GM19463 (cell line): ENCODE data around the gene FAM151A.

Experiments
- ATAC-seq: cut with Tn5 transposase; IDR thresholded peaks from one replicate; pipeline ENCODE4 v1.9.1; 2021; ENCODE audit warnings: mild to moderate bottlenecking, moderate library complexity; ENCODE audit not compliant: unreplicated experiment

The FAM151A gene

DNA sequence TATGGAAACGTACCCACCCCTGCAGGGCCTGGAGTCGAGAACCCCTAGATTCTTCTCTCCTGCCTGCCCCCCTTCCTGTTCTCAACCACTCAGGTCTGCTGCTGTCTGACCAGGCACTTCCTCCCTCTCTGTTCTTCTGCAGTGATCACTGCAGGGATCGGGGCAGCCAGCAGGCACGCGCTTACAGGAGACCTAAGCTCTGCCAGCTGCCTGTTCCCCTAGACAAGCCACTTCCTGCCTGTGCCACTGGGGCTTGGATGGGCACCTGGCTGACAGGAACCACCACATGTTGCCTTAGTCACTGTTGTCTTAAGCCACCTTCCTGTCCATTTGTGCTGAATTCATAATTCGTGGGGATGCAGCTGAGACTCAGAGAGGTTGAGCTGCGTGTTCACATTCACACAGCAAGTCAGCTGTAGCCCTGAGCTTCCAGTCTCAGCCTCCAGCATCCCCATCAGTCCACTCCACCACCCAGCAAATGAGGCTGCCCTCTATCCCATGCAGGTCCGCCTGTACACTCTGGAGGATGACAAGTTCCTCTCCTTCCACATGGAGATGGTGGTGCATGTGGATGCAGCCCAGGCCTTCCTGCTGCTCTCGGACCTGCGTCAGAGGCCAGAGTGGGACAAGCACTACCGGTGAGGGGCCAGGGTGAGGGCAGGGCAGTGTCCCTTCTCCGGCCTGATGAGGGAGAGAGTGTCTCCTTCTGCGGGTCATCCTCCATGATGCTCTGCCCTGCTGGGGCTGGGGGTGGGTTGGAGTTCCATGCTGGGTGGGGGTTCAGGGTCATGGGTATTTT is 18.6 kb downstream of the FAM151A start:
- no peak for ATAC-seq

DNA sequence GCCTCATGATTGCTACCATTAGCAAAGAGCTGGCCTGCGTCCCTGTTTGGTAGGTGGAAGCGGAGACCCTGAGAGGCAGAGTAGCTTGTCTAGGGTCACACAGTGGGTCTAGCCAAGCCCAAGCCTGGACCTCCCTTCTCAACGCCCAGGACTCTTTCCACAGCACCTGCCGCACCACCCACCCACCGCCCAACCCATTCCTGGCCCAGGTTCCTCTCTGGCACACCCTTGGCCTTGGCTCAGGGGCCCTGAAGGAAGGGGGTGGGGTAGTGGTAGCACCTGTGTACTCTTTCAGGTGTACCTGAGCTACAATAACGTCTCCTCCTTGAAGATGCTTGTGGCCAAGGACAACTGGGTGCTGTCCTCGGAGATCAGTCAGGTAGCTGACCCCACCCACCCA is 19.3 kb downstream of the FAM151A start:
- ATAC-seq, result no peak

- no peak for ATAC-seq
Observed at GRCh38 chr1:54603241-54603640, 20.1 kb downstream of the FAM151A start.

- no peak for ATAC-seq
Observed at GRCh38 chr1:54602554-54602953, 20.8 kb downstream of the FAM151A start.

DNA sequence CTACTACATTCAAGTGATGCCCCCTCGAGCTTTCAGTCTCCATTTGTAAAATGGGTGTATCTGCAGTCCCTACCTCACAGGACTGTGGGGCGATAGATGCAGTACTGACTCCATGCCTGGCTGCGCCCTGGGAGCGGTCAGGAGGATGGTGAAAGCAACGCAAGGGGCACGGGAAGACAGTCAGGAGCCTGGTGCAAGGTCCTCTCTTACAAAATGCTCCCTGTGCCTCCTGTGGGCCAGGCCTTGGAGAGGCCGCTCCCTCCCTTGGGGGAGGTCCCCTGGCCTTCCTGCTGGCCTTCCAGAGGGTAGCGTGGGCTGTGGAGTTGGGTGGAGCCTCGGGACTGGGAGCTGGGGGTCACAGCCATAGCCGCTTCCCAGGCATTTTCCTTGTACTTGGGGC is 21.6 kb downstream of the FAM151A start:
- ATAC-seq, result no peak

DNA sequence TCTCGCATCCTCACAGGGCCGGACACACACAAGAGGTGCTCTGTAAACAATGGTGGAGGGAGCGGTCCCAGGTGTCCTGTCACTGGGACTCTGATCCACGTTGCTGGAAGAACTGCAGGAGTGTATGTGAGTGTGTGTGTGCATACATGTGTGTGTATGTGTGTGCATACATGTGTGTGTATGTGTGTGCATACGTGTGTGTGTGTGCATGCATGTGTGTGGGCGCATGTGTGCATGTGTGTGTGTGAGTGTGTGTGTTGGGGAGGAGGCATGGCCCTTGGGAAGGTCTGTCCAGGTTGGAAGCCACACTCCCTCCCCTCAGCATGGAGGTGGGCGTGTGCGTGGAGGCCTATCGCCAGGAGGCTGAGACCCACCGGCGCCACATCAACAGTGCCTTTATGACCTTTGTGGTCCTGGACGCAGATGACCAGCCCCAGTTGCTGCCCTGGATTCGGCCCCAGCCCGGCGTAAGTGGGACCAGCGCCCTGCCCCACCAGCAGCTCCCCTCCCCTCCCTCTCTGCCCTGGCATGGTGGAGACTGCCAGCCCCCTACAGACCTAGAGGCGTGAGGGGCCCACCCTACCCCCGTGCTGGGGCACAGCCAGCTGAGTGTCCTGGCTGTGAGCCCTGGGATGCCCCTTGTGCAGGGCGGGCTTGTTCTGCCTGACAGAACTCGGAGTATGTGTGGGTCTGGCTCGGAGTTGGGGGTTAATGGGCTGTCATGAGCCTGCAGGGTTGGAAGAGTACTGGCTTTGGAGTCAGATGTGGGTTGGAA is 22.2 kb downstream of the FAM151A start:
- no peak for ATAC-seq

GRCh38 chr1:54599211-54599823 is 24.0 kb downstream of the FAM151A start:
- ATAC-seq, result no peak

- no peak for ATAC-seq
Observed at GRCh38 chr1:54597455-54598030, 25.8 kb downstream of the FAM151A start.

DNA sequence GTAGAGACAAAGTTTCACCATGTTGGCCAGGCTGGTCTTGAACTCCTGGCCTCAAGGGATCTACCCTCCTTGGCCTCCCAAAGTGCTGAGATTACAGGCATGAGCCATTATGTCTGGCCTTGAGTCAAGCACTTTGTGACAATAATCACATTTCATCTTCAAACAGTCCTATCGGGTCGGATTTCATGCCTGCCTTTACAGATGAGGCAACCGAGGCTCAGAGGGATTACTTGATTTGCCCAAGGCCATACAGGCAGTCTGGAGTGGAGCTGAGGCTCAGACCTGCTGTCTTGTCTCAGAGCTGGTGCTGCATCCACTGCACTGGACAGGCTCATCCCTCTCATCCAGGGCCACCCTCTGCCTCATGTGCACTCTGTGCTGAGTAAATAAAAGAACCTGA is 26.6 kb downstream of the FAM151A start:
- ATAC-seq, result no peak

DNA sequence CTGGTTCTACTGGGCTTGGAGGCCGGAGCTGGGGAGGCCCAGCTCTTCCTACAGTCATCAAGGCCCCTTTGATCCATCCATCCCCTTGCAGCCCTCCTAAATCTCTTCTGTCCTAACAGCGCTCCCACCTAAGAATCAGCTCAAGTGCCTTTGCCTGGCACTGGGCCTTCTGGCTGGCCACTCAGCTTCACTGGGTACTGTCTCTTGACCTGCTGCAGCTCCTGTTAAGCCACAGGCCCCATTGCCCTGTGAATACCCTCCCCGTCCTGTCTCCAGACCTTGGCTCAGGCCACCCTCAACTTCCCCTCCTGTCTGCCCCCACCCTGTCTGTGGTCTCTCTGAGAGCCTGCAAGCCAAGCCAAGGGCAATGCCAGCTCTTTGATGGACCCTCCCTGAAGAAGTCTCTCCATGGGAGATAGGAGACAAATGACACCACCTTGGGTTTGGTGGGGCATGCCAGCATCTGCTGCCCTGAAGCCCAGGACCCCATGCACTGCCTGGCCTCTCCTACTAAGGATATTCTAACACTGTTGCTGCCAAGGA is 27.3 kb downstream of the FAM151A start:
- no peak for ATAC-seq

- ATAC-seq, result no peak
Observed at GRCh38 chr1:54594463-54594862, 28.9 kb downstream of the FAM151A start.

DNA sequence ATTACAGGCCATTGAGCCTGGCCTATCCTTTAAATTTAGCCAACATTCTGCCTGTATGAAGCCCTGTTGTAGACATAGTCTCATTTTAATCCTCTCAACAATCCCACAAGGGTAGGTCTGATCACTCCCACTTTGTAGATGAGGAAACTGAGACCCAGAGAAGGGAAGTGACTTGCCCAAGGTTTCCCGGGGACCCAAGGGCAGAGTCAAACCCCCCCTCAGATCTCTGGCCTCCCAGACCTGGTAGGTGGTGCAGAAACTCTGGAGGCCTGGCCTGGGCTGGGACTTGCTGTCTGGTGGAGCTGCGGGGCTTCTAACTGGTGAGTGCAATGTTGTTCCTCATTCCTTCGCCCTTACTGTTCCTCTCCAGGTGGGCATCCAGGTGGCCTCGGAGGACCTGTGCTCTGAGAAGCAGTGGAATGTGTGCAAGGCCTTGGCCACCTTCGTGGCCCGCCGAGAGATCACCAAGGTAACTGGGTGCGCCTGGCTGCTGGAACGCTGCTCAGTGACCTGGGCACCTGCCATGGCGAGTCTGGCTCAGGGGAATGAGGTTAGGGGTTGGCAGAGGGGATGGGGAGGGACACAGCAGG is 29.7 kb downstream of the FAM151A start:
- no peak for ATAC-seq

DNA sequence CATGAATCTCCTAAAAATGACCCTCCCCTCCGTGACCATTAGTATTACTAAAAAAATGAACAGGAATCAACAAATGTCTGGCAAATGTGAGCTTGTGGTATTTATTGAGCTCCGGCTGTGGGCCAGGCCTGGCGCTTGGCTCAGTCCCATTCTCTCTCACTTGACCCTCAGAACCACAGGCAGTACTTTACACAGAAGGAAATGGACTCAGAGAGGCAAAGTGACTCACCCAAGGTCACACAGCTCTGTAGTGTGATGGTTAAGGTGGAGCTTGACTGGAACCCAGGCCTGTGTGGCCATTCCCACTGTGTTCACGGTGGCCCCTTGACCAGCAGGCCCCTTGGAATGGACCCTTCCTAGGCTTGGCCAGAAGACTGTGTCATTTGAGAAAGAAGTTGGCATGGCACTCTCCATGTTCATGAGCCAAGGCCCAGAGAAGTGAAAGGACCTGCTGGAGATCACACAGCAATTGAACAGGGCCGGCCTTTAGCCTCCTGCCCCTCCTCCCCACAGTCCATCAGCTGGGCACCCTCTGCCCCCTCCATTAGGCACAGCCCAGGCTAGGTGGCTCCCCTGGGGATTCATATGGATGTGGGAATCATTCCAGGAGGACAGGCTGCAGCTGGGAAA is 32.1 kb downstream of the FAM151A start:
- ATAC-seq, result no peak

GRCh38 chr1:54588377-54588776 is 34.9 kb downstream of the FAM151A start:
- ATAC-seq, result no peak

- no peak for ATAC-seq
Observed at GRCh38 chr1:54585181-54586066, 37.9 kb downstream of the FAM151A start.

- no peak for ATAC-seq
Observed at GRCh38 chr1:54584575-54584974, 38.8 kb downstream of the FAM151A start.

DNA sequence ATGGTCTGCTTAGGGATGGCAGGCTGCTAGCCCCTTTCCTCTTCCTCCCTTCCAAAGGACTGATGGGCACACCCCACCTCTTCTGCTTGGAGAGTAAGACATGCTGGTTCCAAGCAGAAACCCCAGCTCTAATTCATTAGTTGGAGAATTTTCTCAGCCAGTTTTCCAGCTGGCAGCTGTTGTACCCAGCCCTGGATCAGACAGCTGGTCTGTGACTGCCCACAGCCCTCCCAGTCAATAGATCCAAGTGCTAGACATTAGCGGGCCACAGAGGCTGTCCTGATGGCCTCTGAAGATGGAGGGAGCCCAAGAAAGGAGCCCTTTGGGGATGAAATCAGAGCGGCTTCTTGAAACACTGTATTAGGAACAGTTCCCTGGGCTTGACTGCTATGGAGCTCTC is 39.5 kb downstream of the FAM151A start:
- ATAC-seq, result no peak

DNA sequence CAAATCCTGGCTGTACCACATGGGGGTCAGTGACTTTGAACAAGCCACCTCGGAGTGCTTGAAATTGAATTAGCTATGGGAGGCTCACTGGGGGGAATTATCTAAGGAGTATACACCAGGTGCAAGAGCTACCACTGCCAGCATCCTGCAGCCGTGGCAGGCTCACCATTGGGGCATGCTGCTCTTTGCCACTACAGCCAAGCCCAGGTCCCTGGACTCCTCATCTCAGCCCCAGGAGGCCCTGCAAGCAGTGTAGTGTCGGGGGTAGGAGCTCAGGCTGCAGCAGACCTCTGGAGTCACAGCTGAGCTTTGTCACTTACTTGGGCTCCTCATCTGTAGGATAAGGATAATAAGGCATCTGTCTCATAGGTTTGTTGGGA is 40.0 kb downstream of the FAM151A start:
- no peak for ATAC-seq

DNA sequence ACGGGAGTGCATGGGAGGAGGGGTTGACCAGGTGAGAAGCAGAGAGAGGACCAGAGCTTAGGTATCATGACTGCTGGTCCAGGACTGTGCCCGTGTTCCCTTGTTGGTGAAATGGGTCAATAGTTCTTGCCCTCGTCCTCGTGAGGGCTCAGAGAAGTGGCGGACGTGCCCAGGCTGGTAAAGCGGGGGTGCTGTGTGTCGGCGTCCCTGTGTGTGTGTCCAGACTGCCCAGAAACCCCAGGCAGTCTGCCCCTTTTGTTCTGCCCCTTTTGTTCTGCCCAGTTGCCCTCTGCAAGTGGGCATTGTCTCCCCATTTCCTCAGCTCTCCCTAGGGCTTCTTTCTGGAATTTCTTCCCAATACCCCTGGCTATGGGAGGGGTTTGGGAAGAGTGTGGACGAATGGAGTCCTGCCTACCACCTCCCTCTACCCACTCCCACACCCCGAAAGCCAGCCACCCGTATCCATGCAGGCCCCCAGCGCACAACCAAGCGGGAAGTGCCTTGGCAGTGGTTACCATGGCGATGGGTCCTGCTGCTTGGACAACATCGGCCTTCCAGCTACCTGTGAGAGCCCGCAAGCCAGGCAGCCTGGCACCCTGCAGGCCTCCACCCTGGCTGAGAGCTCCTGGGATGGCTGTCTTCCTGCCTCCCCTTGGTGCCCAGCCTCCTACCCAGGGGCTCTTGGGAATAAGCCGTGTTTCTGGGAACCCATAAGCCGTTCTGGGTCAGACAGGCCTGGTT is 40.6 kb downstream of the FAM151A start:
- ATAC-seq, result no peak
